MCF 10A (cell line): Measurements from ENCODE around the gene ZNF407. TPM values are rescaled to one million over a fixed set of nuclear protein-coding genes. Genes with fewer than 3 reads are reported as not detected.

Experiments used
- BruUV-seq: library from RNA; stranded (reverse); fragments of 400-500 nt; replicated peaks from 2 replicates; lab custom pipeline; 2021; lab: Mats Ljungman, UMichigan
- CTCF ChIA-PET: fragments of 300-600 bp; sonication (Branson Sonifier 250); formaldehyde crosslinking; extraction: SDS; loops from one replicate; lab custom pipeline; 2021; ENCODE audit warnings: antibody characterized with exemption, inconsistent platforms; lab: Yijun Ruan, JAX
- POLR2A ChIA-PET: fragments of 300-600, 350-650 bp; sonication (Branson Sonifier 250); formaldehyde crosslinking; extraction: SDS; loops from one replicate; lab custom pipeline; 2020; ENCODE audit warnings: antibody characterized with exemption, inconsistent platforms; lab: Yijun Ruan, JAX
- DNase-seq: peaks from one replicate; pipeline ENCODE4 v3.0.0-alpha.2; 2018; ENCODE audit not compliant: unreplicated experiment
- H3K27ac Mint-ChIP-seq: one replicate; pipeline ENCODE4 v1.8.0; 2022; ENCODE audit warnings: mild to moderate bottlenecking, low read depth, mixed read lengths; ENCODE audit not compliant: unreplicated experiment
- H3K27me3 Mint-ChIP-seq: one replicate; pipeline ENCODE4 v1.8.0; 2022; ENCODE audit warnings: mixed read lengths; ENCODE audit not compliant: insufficient read depth, unreplicated experiment
- H3K36me3 Mint-ChIP-seq: one replicate; pipeline ENCODE4 v1.8.0; 2022; ENCODE audit warnings: mild to moderate bottlenecking, moderate library complexity, mixed read lengths; ENCODE audit not compliant: insufficient read depth, unreplicated experiment
- H3K4me1 Mint-ChIP-seq: one replicate; pipeline ENCODE4 v1.8.0; 2022; ENCODE audit warnings: mixed read lengths; ENCODE audit not compliant: insufficient read depth, unreplicated experiment
- H3K4me3 Mint-ChIP-seq: one replicate; pipeline ENCODE4 v1.8.0; 2022; ENCODE audit warnings: mild to moderate bottlenecking, moderate library complexity, mixed read lengths; ENCODE audit not compliant: unreplicated experiment
- H3K9me3 Mint-ChIP-seq: one replicate; pipeline ENCODE4 v1.8.0; 2022; ENCODE audit warnings: mixed read lengths; ENCODE audit not compliant: unreplicated experiment
- CTCF ChIP-seq: fragments of 200-600 bp; IDR thresholded peaks from one replicate; pipeline ENCODE4 v1.8.0; 2022; ENCODE audit warnings: antibody characterized with exemption, mild to moderate bottlenecking; ENCODE audit not compliant: unreplicated experiment
- intact Hi-C: fragments of 100-400 bp; cut with micrococcal nuclease; formaldehyde crosslinking; loops from 2 replicates; pipeline ENCODE4 v1.14.1; 2022
- total RNA-seq: library from RNA; stranded (reverse); gene quantifications from 2 replicates; pipeline ENCODE4 v1.2.3, GENCODE V29; 2022

ZNF407 gene
- total RNA-seq, 1 experiment from 2014 or later, result 9.5 TPM

GRCh38 chr18:74836296-74837139 is 238.8 kb downstream of the ZNF407 start:
- Mint-ChIP-seq H3K4me1 (peaks cover 32% of the 10 kb centered on the region), H3K9me3 (no peaks in the 10 kb centered on the region), H3K4me3 (no peak overlapping the region), H3K27me3 (no peaks in the 10 kb centered on the region), H3K27ac (peak overlapping the region; percentile 50), H3K36me3 (peaks cover under 1% of the 10 kb centered on the region)
- DNase-seq, result peak; percentile 53
- intact Hi-C loops, result no loop called here
- ChIA-PET CTCF (interaction anchor here (0.7 kb wide), 1 partner anchor 1451 kb away, joined by 4 read pairs; no protein-coding TSS in a partner anchor), POLR2A (interaction anchor here (0.7 kb wide), 1 partner anchor 349 kb away, joined by 3 read pairs; no protein-coding TSS in a partner anchor)
- TF ChIP-seq CTCF, result no peak
- no TSS peak for BruUV-seq

GRCh38 chr18:74840492-74841167 is 243.0 kb downstream of the ZNF407 start:
- TF ChIP-seq CTCF, result no peak
- BruUV-seq, result no TSS peak
- Mint-ChIP-seq H3K4me3 (no peak overlapping the region), H3K36me3 (no peaks in the 10 kb centered on the region), H3K27me3 (no peaks in the 10 kb centered on the region), H3K27ac (peak overlapping the region; percentile 71), H3K4me1 (peaks cover 15% of the 10 kb centered on the region), H3K9me3 (no peaks in the 10 kb centered on the region)
- peak; percentile 43 for DNase-seq
- intact Hi-C loops, result no loop called here
- POLR2A ChIA-PET, result interaction anchor here (0.6 kb wide), 1 partner anchor 698 kb away, joined by 3 read pairs; no protein-coding TSS in a partner anchor
- CTCF ChIA-PET, result interaction anchor here (0.9 kb wide), 1 partner anchor 753 kb away, joined by 4 read pairs; no protein-coding TSS in a partner anchor

- CTCF ChIA-PET, result interaction anchor here (0.6 to 0.9 kb wide), 2 partner anchors 122 to 753 kb away, joined by 3 to 4 read pairs; no protein-coding TSS in a partner anchor
- Mint-ChIP-seq H3K36me3 (no peaks in the 10 kb centered on the region), H3K4me3 (no peak overlapping the region), H3K4me1 (peaks cover 13% of the 10 kb centered on the region), H3K9me3 (no peaks in the 10 kb centered on the region), H3K27me3 (no peaks in the 10 kb centered on the region), H3K27ac (no peak overlapping the region)
- intact Hi-C loops, result no loop called here
- no peak for TF ChIP-seq CTCF
- POLR2A ChIA-PET, result no interaction called here
- no peak for DNase-seq
- no TSS peak for BruUV-seq
These were observed 243.6 kb downstream of the ZNF407 start for GRCh38 chr18:74841248-74841647.

- no TSS peak for BruUV-seq
- H3K27ac Mint-ChIP-seq, result no peak overlapping the region
- DNase-seq, result no peak
- ChIA-PET CTCF (interaction anchor here (0.8 to 1.1 kb wide), 2 partner anchors 27 to 114 kb away, joined by 3 read pairs; no protein-coding TSS in a partner anchor), POLR2A (no interaction called here)
- H3K4me1 Mint-ChIP-seq, result no peaks in the 10 kb centered on the region
- no peaks in the 10 kb centered on the region for H3K27me3 Mint-ChIP-seq
- no peaks in the 10 kb centered on the region for H3K36me3 Mint-ChIP-seq
- no peaks in the 10 kb centered on the region for H3K9me3 Mint-ChIP-seq
- TF ChIP-seq CTCF, result no peak
- intact Hi-C loops, result no loop called here
- H3K4me3 Mint-ChIP-seq, result no peak overlapping the region
These were observed 251.6 kb downstream of the ZNF407 start for GRCh38 chr18:74849301-74849700.
